GM12891 (cell line): ENCODE results near the gene LUZP2.

Experiments used
- POLR2AphosphoS5 ChIP-seq: IDR thresholded peaks from 2 replicates; pipeline ENCODE4 v1.6.1; 2011; ENCODE audit warnings: low read depth, low read length, control low read depth
- POU2F2 ChIP-seq: IDR thresholded peaks from 2 replicates; pipeline ENCODE4 v1.6.1; 2011; ENCODE audit warnings: low read depth, mild to moderate bottlenecking, control low read depth, low read length, moderate library complexity
- TAF1 ChIP-seq: IDR thresholded peaks from 2 replicates; pipeline ENCODE4 v1.6.1; 2011; ENCODE audit warnings: low read depth, low read length, control low read depth

DNA sequence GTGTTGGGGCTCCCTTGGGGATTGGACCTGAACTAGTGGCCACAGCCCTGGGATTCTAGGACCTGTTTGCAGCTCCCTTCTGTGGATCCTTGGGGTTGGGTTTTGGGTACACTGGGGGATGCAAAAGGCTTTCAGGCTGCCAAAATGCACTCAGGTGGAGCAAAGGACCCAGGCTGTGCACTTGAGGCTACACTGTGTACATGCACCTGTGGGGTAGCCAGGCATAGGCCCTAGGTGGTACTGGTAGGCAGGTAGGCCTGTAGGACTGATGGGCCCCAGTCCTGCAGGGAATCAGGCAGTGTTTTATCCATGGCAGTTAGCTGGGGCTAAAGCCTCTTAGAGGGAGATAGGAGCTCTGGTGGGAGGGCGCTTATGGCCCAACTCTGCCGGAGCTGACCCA lies 542.3 kb downstream of the LUZP2 start:
- no peak for TF ChIP-seq TAF1
- TF ChIP-seq POU2F2 = no peak
- TF ChIP-seq POLR2AphosphoS5 = no peak
